ENCODE measurements around the gene IL13RA2. TPM values are rescaled to one million over a fixed set of nuclear protein-coding genes. Genes with fewer than 3 reads are reported as not detected.

IL13RA2 gene
- total RNA-seq, 1 donor: 2.2 TPM

DNA sequence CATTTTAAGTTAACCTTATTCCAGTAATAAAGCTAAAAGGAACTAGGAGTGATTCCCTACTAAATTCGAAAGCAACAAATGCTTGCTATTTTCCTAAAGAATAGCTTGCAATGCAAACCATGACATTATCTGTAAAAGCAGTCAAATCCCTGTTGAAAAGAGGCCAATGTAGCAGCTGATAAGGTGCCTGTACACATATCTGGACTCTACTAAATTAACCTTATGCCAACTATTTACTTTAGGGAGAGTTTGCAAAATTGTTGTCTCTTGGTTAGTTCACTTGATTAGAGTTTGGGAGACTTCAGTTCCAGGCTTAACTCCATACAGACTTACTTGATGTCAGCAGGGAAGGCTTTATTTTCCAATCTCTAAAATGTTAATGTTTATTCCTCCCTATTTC is 6.0 kb downstream of the IL13RA2 start:
- TF ChIP-seq CTCF (IDR thresholded peaks at IDR 0.05; ENCODE audit: insufficient read depth, low read depth, low read length): no peak
- no peak for DNase-seq (ENCODE audit: low read depth)
- no peak overlapping the region for H3K4me3 ChIP-seq (ENCODE audit: low read depth, low read length)

GRCh38 chrX:114999906-115000305 is 17.5 kb downstream of the IL13RA2 start:
- TF ChIP-seq CTCF (IDR thresholded peaks at IDR 0.05; ENCODE audit: insufficient read depth, low read depth, low read length): no peak
- no peak overlapping the region for H3K4me3 ChIP-seq (ENCODE audit: low read depth, low read length)
- DNase-seq (ENCODE audit: low read depth): no peak

DNA sequence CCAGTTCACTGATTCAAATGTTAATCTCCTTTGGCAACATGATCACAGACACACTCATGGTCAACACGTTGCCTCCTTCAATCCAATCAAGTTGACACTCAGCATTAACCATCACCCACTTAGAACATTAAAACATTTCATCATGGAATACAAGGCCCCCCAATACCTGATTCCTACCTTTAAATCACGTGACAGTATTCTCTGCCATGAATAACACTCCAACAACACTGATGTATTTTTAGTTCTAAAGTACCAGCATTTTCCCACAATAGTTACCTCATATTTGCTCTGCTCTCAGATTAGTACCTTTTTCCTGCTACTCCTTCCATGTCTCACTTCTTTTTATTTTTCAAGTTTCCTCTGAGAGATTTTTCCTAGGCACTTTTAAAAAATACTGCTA is 19.6 kb downstream of the IL13RA2 start:
- no peak for DNase-seq (ENCODE audit: low read depth)
- TF ChIP-seq CTCF (IDR thresholded peaks at IDR 0.05; ENCODE audit: insufficient read depth, low read depth, low read length): no peak
- H3K4me3 ChIP-seq (ENCODE audit: low read depth, low read length): no peak overlapping the region

GRCh38 chrX:114985967-114986592 is 31.3 kb downstream of the IL13RA2 start:
- H3K4me3 ChIP-seq (ENCODE audit: low read depth, low read length): no peak overlapping the region
- TF ChIP-seq CTCF (IDR thresholded peaks at IDR 0.05; ENCODE audit: insufficient read depth, low read depth, low read length): no peak
- DNase-seq (ENCODE audit: low read depth): peak; percentile 73

DNA sequence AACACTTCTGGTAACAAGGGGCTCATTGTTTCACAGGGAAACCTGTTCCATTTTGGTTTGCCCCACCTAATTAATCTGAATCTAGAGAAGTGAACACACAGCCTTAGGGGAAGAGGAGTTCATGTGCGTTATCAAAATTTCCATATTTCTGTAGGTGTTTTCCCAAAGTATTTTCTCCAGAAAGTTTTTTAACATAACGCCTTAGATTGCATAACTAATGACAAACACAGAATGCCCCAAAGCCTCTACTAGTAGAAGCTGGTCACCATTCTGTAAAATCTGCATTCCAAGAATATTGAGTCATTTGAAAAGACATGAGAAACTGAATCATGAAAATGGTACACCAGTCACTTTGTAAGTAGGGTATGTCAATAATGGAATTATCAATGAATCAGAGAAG is 41.1 kb downstream of the IL13RA2 start:
- H3K4me3 ChIP-seq (ENCODE audit: low read depth, low read length): no peak overlapping the region
- no peak for TF ChIP-seq CTCF (IDR thresholded peaks at IDR 0.05; ENCODE audit: insufficient read depth, low read depth, low read length)
- DNase-seq (ENCODE audit: low read depth): peak; percentile 30

DNA sequence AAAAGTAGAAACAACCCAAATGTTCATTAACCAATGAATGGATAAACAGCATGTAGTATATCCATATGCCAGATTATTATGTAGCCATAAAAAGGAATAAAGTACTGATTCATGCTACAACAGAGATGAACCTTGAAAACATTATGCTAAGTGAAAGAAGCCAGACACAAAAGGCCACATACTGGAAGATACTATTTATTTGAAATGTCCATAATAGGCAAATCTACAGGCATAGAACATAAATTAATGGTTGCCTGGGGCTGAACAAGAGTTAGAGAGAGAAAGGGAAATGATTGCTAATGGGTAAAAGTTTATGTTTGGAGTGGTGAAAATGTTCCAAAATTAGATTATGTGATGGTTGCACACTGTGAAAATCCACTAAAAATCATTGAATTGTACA is 44.4 kb downstream of the IL13RA2 start:
- TF ChIP-seq CTCF (IDR thresholded peaks at IDR 0.05; ENCODE audit: insufficient read depth, low read depth, low read length): no peak
- H3K4me3 ChIP-seq (ENCODE audit: low read depth, low read length): no peak overlapping the region
- DNase-seq (ENCODE audit: low read depth): no peak

DNA sequence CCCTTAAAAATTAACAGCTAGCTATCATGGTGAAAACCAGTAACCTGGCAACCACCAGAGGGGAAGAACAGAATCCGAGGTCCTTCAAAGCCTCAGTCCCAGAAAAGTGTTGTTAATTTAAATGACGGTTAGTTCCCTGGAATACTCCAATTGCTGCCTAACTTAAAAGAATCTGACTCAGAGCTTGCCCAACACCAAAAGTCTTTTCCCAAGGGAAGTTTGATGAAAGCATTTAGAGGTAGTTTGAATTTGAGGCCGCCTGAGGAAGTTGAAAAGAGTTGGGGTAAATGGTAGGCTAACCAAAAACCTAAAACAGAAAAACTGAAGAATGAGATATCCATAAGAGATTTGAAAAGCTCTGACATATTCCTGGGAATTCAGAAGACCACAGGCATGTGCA is 46.6 kb downstream of the IL13RA2 start:
- H3K4me3 ChIP-seq (ENCODE audit: low read depth, low read length): no peak overlapping the region
- TF ChIP-seq CTCF (IDR thresholded peaks at IDR 0.05; ENCODE audit: insufficient read depth, low read depth, low read length): no peak
- peak; percentile 13 for DNase-seq (ENCODE audit: low read depth)
